Keratinocyte (primary cell): Measurements from ENCODE around the gene HPF1. TPM values are rescaled to one million over a fixed set of nuclear protein-coding genes. Genes with fewer than 3 reads are reported as not detected.
"Not testable (repeated sequence)": the region's sequence is repeated elsewhere in the genome, so short reads cannot be mapped to it uniquely, and the experiment has no call there.

Experiments used
- DNase-seq: peaks from one replicate; pipeline ENCODE4 v3.0.0-alpha.2; 2011; ENCODE audit warnings: low read depth, missing footprints, low spot score
- FAIRE-seq: peaks from 2 replicates; lab custom pipeline; 2011; peaks lifted over from hg19 to GRCh38; lab: Jason Lieb, UNC
- H2AFZ ChIP-seq: 2 replicates; pipeline ENCODE4 v1.6.0; 2012; ENCODE audit warnings: low read length, control low read depth, inconsistent platforms; ENCODE audit not compliant: control insufficient read depth
- H3K27ac ChIP-seq: 2 replicates; pipeline ENCODE4 v1.5.1; 2011; ENCODE audit warnings: low read length; ENCODE audit not compliant: control insufficient read depth, insufficient read depth
- H3K27me3 ChIP-seq: 3 replicates; pipeline ENCODE4 v1.6.0; 2011; ENCODE audit warnings: low read length; ENCODE audit not compliant: control insufficient read depth, insufficient read depth; ENCODE audit errors: extremely low read depth
- H3K36me3 ChIP-seq, 2 experiments: 2 replicates in 1 of 2; 3 replicates in 1 of 2; pipeline ENCODE4 v1.5.1; 2011; ENCODE audit warnings: low read length in 2 of 2, mild to moderate bottlenecking in 1 of 2; ENCODE audit not compliant: control insufficient read depth in 2 of 2, insufficient read depth in 2 of 2; ENCODE audit errors: extremely low read depth in 1 of 2
- H3K4me1 ChIP-seq: 3 replicates; pipeline ENCODE4 v1.5.1; 2011; ENCODE audit warnings: low read length; ENCODE audit not compliant: control insufficient read depth, insufficient read depth; ENCODE audit errors: extremely low read depth
- H3K4me2 ChIP-seq: 3 replicates; pipeline ENCODE4 v1.6.0; 2011; ENCODE audit warnings: low read depth, low read length; ENCODE audit not compliant: control insufficient read depth, insufficient read depth; ENCODE audit errors: extremely low read depth
- H3K4me3 ChIP-seq, 3 experiments: fragments of 200-600 bp in 1 of 3; sonication (generic) in 1 of 3; 2 replicates in 2 of 3; 3 replicates in 1 of 3; pipeline ENCODE4 v1.5.1; 2011 to 2016; ENCODE audit warnings: low read length in 3 of 3, mild to moderate bottlenecking in 3 of 3, control low read depth in 2 of 3, inconsistent platforms in 1 of 3, low read depth in 1 of 3, mixed read lengths in 1 of 3, mixed run types in 1 of 3, moderate library complexity in 1 of 3; ENCODE audit not compliant: control insufficient read depth in 2 of 3, insufficient read depth in 2 of 3; ENCODE audit errors: extremely low read depth in 1 of 3
- H3K79me2 ChIP-seq: 2 replicates; pipeline ENCODE4 v1.6.0; 2012; ENCODE audit warnings: low read length; ENCODE audit not compliant: control insufficient read depth, insufficient read depth
- H3K9ac ChIP-seq: 3 replicates; pipeline ENCODE4 v1.6.0; 2011; ENCODE audit warnings: low read length; ENCODE audit not compliant: control insufficient read depth, insufficient read depth; ENCODE audit errors: extremely low read depth
- H3K9me1 ChIP-seq: 3 replicates; pipeline ENCODE4 v1.6.0; 2011; ENCODE audit warnings: low read length; ENCODE audit not compliant: control insufficient read depth, insufficient read depth; ENCODE audit errors: extremely low read depth
- H3K9me3 ChIP-seq: 2 replicates; pipeline ENCODE4 v1.5.1; 2012; ENCODE audit warnings: low read depth, low read length; ENCODE audit not compliant: control insufficient read depth
- H4K20me1 ChIP-seq: 3 replicates; pipeline ENCODE4 v1.6.0; 2011; ENCODE audit warnings: low read length; ENCODE audit not compliant: control insufficient read depth, insufficient read depth; ENCODE audit errors: extremely low read depth
- EZH2 ChIP-seq: IDR thresholded peaks from one replicate; pipeline ENCODE4 v1.6.1; 2012; ENCODE audit warnings: inconsistent platforms, mild to moderate bottlenecking, low read length, moderate library complexity
- dilution Hi-C: fragments of 300-500 bp; cut with MboI; formaldehyde crosslinking; loops from one replicate; pipeline ENCODE4 v1.7.0; 2020; ENCODE audit warnings: low sequenced_read_pairs; ENCODE audit not compliant: extremely low pct_ligation_motif_present
- polyA plus RNA-seq, 5 experiments: library from polyadenylated mRNA; depleted of rRNA in 3 of 5; stranded (reverse) in 3 of 5; stranded (forward) in 1 of 5; unstranded in 1 of 5; fragments of >200 nt; gene quantifications; 1 replicate in 1 of 5; 2 replicates in 3 of 5; 3 replicates in 1 of 5; pipeline versions ENCODE4 v1.2.1 to v1.2.3, GENCODE V29; 2011 to 2012; ENCODE audit warnings: missing spikeins in 2 of 5, low read depth in 1 of 5, low replicate concordance in 1 of 5
- TF ChIP-seq, protein P1 (sequence below), 3 experiments: IDR thresholded peaks in 1 of 3; conservative IDR thresholded peaks in 1 of 3; optimal IDR thresholded peaks in 1 of 3; 2 replicates in 2 of 3; 3 replicates in 1 of 3; pipeline versions ENCODE3 to v1.5.1; 2011; ENCODE audit warnings: low read length in 3 of 3, mild to moderate bottlenecking in 3 of 3, moderate library complexity in 2 of 3, control low read depth in 1 of 3, inconsistent platforms in 1 of 3; ENCODE audit not compliant: insufficient read depth in 2 of 3; ENCODE audit errors: extremely low read depth in 1 of 3

Gene HPF1
- polyA plus RNA-seq, 1 donor (not counting 4 experiments of a cell fraction or from before 2014, with no cell fraction given), result 19.1 TPM

DNA sequence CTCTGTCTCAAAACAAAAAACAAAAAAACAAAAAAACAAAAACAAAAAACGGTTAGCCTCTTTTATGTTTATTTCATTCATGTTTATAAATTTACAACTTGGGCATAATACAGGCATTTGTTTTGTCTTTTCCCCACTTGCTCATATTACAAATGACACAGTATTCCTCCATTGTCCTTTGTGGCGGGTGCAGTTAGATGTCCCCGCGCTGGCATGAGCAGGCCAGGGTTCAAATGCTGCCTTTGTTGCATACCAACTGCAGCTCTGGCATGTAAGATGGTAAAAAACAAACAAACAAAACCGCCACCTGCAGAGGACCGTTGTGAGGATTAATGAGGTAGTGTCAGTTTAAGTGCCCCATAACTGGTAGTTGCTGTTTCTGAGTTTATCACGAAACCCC lies 16.1 kb upstream of the HPF1 start:
- H3K9me1 ChIP-seq, result no peaks in the 10 kb centered on the region
- peaks cover 15% of the 10 kb centered on the region for H3K27me3 ChIP-seq
- TF ChIP-seq, protein P1, sequence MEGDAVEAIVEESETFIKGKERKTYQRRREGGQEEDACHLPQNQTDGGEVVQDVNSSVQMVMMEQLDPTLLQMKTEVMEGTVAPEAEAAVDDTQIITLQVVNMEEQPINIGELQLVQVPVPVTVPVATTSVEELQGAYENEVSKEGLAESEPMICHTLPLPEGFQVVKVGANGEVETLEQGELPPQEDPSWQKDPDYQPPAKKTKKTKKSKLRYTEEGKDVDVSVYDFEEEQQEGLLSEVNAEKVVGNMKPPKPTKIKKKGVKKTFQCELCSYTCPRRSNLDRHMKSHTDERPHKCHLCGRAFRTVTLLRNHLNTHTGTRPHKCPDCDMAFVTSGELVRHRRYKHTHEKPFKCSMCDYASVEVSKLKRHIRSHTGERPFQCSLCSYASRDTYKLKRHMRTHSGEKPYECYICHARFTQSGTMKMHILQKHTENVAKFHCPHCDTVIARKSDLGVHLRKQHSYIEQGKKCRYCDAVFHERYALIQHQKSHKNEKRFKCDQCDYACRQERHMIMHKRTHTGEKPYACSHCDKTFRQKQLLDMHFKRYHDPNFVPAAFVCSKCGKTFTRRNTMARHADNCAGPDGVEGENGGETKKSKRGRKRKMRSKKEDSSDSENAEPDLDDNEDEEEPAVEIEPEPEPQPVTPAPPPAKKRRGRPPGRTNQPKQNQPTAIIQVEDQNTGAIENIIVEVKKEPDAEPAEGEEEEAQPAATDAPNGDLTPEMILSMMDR (optimal IDR thresholded peaks at IDR 0.05 in 1 of 3, IDR thresholded peaks at IDR 0.05 in 1 of 3, conservative IDR thresholded peaks at IDR 0.05 in 1 of 3; ENCODE audit: extremely low read depth in 1 of 3, insufficient read depth in 2 of 3, low read length in 3 of 3), result no peak
- TF ChIP-seq EZH2, result no peak
- H4K20me1 ChIP-seq, result no peaks in the 10 kb centered on the region
- H3K36me3 ChIP-seq, result no peaks in the 10 kb centered on the region
- no peaks in the 10 kb centered on the region for H3K4me1 ChIP-seq
- no peak overlapping the region for H2AFZ ChIP-seq
- no peak overlapping the region for H3K27ac ChIP-seq
- FAIRE-seq (no peak), DNase-seq (no peak)
- H3K79me2 ChIP-seq, result no peaks in the 10 kb centered on the region
- no peaks in the 10 kb centered on the region for H3K9me3 ChIP-seq
- dilution Hi-C loops, result no loop called here
- H3K4me3 ChIP-seq, result no peak overlapping the region
- no peak overlapping the region for H3K9ac ChIP-seq
- H3K4me2 ChIP-seq, result no peak overlapping the region

DNA sequence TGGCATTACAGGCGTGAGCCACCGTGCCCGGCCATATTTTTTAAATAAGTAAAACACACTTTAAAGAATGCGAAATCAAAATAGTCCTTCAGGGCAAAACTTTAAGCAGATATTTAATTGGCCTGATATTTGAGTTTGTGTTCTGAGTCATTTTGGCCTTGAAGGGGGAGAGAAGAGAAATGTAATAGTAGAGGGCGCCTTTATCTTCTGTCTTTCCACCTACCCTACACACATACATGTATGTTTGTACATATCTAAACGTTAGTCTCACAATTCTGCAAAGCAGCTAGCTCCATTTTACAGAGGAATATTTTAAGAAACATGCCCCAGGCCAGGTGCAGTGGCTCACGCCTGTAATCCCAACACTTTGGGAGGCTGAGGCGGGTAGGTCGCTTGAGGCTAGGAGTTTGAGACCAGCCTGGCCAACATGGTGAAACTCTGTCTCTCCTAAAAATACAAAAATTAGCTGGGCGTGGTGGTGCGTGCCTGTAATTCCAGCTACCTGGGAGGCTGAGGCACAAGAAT lies 13.9 kb upstream of the HPF1 start:
- H3K4me2 ChIP-seq, H2AFZ ChIP-seq, H3K9me1 ChIP-seq, H3K27ac ChIP-seq, H3K36me3 ChIP-seq, H3K9me3 ChIP-seq, H3K4me1 ChIP-seq, dilution Hi-C loops, H3K4me3 ChIP-seq, DNase-seq, H3K79me2 ChIP-seq, H3K9ac ChIP-seq, FAIRE-seq, H4K20me1 ChIP-seq: not testable (repeated sequence)
- H3K27me3 ChIP-seq, result peaks cover 15% of the 10 kb centered on the region

DNA sequence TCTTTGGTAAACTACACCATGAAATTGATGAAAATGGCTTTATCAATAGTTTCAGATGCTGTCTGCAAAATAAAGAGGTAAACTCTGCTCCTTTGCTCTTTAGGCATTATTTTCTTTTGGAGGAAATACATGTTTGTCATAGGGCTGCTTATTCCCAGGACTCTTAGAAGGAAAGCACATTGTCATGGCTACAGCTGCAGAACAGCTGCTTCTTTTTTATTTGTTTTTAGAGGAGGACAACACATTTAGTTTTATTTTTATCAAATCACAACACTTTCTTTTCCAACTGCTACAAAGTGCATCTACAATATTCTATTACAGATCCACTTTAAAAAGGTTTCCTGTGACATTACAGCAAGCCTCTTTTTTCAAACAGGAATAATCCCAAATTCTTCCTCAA lies 12.7 kb upstream of the HPF1 start:
- Histone ChIP-seq H3K27me3 (peaks cover 13% of the 10 kb centered on the region), H3K9me3 (no peaks in the 10 kb centered on the region), H3K36me3 (no peaks in the 10 kb centered on the region), H3K4me3 (no peak overlapping the region), H3K4me2 (no peak overlapping the region), H3K9ac (no peak overlapping the region), H3K9me1 (no peaks in the 10 kb centered on the region), H3K27ac (no peak overlapping the region), H3K4me1 (no peaks in the 10 kb centered on the region), H4K20me1 (no peaks in the 10 kb centered on the region), H3K79me2 (no peaks in the 10 kb centered on the region), H2AFZ (no peak overlapping the region)
- FAIRE-seq (peak; percentile 59), DNase-seq (no peak)
- dilution Hi-C loops, result no loop called here
- no peak for TF ChIP-seq EZH2
- TF ChIP-seq, protein P1 (optimal IDR thresholded peaks at IDR 0.05 in 1 of 3, IDR thresholded peaks at IDR 0.05 in 1 of 3, conservative IDR thresholded peaks at IDR 0.05 in 1 of 3; ENCODE audit: extremely low read depth in 1 of 3, insufficient read depth in 2 of 3, low read length in 3 of 3), result no peak
